Epithelial cell of proximal tubule (primary cell): ENCODE results near the gene UQCC2. TPM values are rescaled to one million over a fixed set of nuclear protein-coding genes. Genes with fewer than 3 reads are reported as not detected.

Experiments
- DNase-seq: peaks from one replicate; pipeline ENCODE4 v3.0.0-alpha.2; 2011; ENCODE audit warnings: low read depth
- H3K4me3 ChIP-seq: 2 replicates; pipeline ENCODE4 v1.5.1; 2011; ENCODE audit warnings: low read depth, mild to moderate bottlenecking, low read length
- total RNA-seq: library from RNA; depleted of rRNA; stranded (reverse); fragments of >200 nt; gene quantifications from 2 replicates; pipeline ENCODE4 v1.2.3, GENCODE V29; 2015
- TF ChIP-seq, protein P1 (sequence below): conservative IDR thresholded peaks from 2 replicates; pipeline ENCODE4 v1.5.1; 2012; ENCODE audit warnings: low read depth, mild to moderate bottlenecking, low read length

The UQCC2 gene
- total RNA-seq, 1 donor from 2014 or later, result 20.3 TPM

DNA sequence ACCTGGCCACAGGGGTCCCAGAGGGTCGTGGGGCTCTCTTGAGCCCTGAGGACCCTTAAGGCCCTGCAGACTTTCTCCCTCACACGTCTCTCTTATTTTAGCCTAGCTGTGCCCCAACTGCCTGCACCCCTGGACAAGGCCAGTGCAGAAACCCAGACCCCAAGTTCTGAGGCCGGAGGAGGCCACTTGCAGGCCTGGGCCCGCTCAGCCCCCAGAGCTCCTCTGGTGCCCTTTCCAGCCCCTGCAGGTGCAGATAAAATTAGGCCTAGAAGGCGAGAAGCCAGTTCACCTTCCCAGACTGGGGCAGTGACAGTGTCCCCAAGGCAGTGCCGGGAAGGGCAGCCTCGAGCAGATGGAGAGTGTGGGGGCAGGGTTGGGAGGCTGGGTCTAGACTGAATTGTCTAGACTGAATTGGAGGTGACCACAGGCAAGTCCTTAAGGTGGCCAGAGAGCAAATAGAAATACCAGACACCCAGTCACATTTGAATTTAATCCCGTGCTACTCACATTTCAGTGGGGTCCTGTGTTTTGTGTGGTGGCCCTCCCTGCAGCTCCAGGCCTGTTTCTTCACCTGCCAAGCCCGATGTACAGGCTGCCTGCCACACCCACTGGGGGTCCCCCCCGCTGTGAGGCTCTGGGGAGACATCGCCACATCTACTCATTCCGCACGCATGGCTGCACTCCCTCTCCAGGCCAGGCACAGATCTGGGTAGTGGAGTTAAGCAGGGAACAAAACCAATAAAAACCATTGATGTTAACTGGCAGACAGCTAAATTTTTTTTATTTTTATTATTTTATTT is 43.8 kb upstream of the UQCC2 start:
- TF ChIP-seq, protein P1, sequence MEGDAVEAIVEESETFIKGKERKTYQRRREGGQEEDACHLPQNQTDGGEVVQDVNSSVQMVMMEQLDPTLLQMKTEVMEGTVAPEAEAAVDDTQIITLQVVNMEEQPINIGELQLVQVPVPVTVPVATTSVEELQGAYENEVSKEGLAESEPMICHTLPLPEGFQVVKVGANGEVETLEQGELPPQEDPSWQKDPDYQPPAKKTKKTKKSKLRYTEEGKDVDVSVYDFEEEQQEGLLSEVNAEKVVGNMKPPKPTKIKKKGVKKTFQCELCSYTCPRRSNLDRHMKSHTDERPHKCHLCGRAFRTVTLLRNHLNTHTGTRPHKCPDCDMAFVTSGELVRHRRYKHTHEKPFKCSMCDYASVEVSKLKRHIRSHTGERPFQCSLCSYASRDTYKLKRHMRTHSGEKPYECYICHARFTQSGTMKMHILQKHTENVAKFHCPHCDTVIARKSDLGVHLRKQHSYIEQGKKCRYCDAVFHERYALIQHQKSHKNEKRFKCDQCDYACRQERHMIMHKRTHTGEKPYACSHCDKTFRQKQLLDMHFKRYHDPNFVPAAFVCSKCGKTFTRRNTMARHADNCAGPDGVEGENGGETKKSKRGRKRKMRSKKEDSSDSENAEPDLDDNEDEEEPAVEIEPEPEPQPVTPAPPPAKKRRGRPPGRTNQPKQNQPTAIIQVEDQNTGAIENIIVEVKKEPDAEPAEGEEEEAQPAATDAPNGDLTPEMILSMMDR, result no peak
- H3K4me3 ChIP-seq, result no peak overlapping the region
- DNase-seq, result no peak

DNA sequence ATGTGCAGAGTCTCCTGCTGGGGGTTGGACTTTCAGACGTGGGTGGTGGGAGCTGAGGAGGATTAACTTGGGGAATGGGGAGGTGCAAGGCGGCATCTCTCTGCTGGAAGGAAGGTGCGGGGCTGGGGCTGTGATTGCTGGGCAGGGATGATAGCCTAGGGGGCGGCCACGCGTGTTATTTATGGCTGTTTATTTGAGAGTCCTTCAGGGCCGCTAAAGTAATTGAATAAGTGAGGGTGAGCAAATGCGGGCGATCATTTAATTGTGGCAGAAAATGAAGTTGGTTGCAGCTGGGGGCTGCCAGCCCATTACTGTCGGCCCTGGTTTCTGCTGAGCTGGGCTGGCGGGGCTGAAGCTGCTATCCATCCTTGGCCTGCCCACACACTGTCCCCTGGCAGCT is 42.7 kb upstream of the UQCC2 start:
- no peak for DNase-seq
- no peak overlapping the region for H3K4me3 ChIP-seq
- TF ChIP-seq, protein P1, result no peak

DNA sequence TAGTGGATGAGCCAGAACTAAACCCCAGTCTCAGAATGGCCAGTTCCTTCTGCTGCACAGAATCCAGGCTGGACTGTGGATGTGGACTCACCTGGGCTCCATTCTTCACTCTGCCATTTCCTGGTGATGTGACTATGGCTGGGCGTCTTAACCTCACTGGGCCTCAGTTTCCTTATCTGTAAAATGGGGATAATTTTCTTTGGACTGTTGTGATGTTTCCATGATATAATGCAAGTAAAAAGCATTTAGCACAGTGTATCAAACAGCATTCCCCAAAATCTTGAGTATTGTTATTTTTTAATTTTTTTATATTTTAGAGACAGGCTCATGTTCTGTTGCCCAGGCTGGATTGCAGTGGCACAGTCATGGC is 41.1 kb upstream of the UQCC2 start:
- no peak for DNase-seq
- H3K4me3 ChIP-seq, result no peak overlapping the region
- TF ChIP-seq, protein P1, result no peak

DNA sequence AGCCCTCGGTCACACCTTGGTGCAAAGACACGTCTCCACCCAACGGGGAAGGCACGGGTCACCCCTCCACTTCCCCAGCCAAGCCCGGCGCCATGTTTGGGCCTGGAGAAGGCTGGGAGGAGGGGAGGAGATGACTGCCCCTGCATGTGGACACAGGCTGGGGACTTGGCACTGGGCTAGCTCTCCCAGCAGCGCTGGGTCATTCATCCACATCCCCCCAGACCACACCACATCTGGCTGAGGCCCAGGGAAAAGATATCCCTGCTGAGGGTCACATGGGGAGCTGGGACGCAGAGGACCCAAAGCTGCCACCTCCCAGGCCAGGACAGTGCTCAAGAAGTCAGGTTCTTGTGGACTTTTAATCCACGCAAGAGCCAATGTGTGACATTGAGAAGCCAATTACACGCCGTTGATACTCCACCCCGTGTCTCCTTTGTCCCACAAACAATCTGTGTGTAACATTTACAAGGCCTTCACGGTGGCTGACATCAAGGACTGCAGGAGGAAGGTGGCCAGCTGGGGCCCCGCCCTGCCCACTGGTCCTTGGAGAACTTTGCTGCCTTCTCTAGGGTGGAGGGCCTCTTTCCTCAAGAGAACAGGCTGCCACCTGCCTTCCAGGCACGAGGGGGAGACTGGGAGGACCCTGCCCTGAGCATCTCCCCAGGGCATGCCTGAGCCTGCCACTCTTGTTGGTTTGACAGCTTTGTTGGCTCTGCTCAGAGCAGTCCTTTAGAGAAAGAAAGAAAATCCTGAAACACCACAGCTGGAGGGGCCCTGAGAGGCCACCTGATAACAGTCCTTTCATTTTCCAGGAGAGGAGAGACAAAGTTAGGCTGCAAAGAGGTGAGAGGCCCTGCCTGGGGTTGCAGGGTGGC is 40.5 kb upstream of the UQCC2 start:
- no peak for DNase-seq
- no peak overlapping the region for H3K4me3 ChIP-seq
- TF ChIP-seq, protein P1, result no peak

DNA sequence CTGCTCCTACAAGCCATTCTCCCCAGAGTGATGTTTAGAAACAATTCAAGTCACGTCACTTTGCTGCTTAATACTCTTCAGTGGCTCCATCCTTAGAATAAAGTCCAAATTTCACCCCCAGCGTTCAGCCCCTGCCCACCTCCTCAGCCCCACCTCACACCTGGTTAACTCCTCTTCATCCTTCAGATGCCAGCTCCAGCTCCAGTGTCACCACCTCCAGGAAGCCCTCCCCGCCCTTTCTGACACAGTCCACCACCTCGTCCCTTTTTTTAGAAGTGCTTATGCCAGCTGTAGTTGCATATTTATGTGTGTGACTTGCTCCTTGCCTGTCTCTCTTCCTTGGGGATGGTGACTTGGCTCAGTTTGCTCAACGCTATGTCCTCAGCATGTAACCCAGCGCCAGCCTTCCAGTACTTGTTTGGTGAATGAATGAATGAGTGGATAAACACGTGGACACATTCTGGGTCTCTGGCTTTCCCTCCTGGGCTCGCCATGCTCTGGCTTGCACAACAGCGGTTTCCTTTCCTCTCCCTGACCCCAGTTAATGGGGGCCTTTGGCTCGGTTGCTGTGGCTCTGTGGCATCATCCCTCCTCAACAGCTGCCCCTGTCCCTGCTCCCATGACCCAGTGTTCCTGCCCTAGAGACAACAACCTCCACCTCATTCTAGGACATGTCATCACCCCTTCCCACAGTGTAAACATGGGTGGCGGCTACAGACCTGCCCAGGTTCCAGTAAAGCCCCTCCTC is 38.9 kb upstream of the UQCC2 start:
- TF ChIP-seq, protein P1, result no peak
- no peak overlapping the region for H3K4me3 ChIP-seq
- no peak for DNase-seq

DNA sequence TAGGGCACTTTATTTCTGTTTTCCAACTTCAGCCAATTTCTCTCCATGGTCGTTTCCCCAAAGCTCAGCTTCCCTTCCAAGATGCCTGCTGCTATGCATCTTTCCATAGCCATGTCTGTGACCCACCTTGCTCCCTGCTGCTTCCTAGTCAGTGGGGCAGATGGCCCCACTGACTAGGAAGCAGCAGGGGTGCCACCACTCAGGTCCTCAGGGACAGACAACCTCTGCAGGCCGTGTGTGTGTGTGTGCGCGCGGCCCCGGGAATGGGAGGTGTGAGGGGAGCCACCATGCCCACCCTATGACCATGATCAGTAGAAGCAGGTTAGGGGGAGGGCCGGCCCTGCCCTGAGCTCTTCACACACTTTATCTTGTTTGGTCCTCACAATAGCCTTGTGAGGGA is 37.9 kb upstream of the UQCC2 start:
- no peak for DNase-seq
- H3K4me3 ChIP-seq, result no peak overlapping the region
- TF ChIP-seq, protein P1, result no peak
